H1 (cell line): ENCODE data around the gene CIRBP. TPM values are rescaled to one million over a fixed set of nuclear protein-coding genes. Genes with fewer than 3 reads are reported as not detected.

Source experiments
- CTCF ChIA-PET: fragments of 300-600 bp; sonication (Branson Sonifier 250); formaldehyde crosslinking; loops from one replicate; lab custom pipeline; 2021; ENCODE audit not compliant: partially characterized antibody; lab: Charles Lee
- POLR2A ChIA-PET: fragments of 300-600 bp; sonication (Branson Sonifier 250); formaldehyde crosslinking; loops from one replicate; lab custom pipeline; 2021; ENCODE audit warnings: inconsistent platforms; ENCODE audit not compliant: partially characterized antibody; lab: Charles Lee
- DNase-seq, 2 experiments: peaks; one replicate each; pipeline versions ENCODE4 v3.0.0 to v3.0.0-alpha.2; 2010 to 2022; ENCODE audit warnings: low spot score in 2 of 2, low read depth in 1 of 2, mixed read lengths in 1 of 2
- FAIRE-seq: peaks from 2 replicates; lab custom pipeline; 2011; peaks lifted over from hg19 to GRCh38; lab: Jason Lieb, UNC
- H2AFZ ChIP-seq: 2 replicates; pipeline ENCODE4 v1.8.1; 2012; ENCODE audit warnings: low read length, inconsistent platforms
- H2AK5ac ChIP-seq: 2 replicates; pipeline ENCODE4 v1.6.1; 2013; ENCODE audit warnings: low read depth, low read length
- H2BK120ac ChIP-seq: replicated peaks from 2 replicates; pipeline ENCODE3; 2013; ENCODE audit warnings: low read depth, low read length, inconsistent platforms
- H2BK12ac ChIP-seq: 2 replicates; pipeline ENCODE4 v1.6.1; 2013; ENCODE audit warnings: low read depth, low read length
- H2BK15ac ChIP-seq: 2 replicates; pipeline ENCODE4 v1.6.1; 2013; ENCODE audit warnings: low read length
- H2BK20ac ChIP-seq: 2 replicates; pipeline ENCODE4 v1.6.1; 2013; ENCODE audit warnings: low read length
- H2BK5ac ChIP-seq: 2 replicates; pipeline ENCODE4 v1.6.1; 2013; ENCODE audit warnings: low read depth, low read length
- H3K14ac ChIP-seq: 2 replicates; pipeline ENCODE4 v1.6.1; 2013; ENCODE audit warnings: inconsistent platforms; ENCODE audit not compliant: insufficient read length
- H3K18ac ChIP-seq: 2 replicates; pipeline ENCODE4 v1.6.1; 2013; ENCODE audit warnings: low read length; ENCODE audit errors: extremely low read depth
- H3K23ac ChIP-seq: 2 replicates; pipeline ENCODE4 v1.6.1; 2013; ENCODE audit warnings: inconsistent platforms; ENCODE audit not compliant: insufficient read length
- H3K23me2 ChIP-seq: 2 replicates; pipeline ENCODE4 v1.6.1; 2013; ENCODE audit warnings: low read depth, low read length
- H3K27ac ChIP-seq: 2 replicates; pipeline ENCODE4 v1.6.1; 2011; ENCODE audit warnings: low read depth, low read length, inconsistent platforms
- H3K27me3 ChIP-seq, 4 experiments: replicated peaks in 1 of 4; 1 replicate in 1 of 4; 2 replicates in 3 of 4; pipeline versions ENCODE4 v1.6.1 to v1.8.1; 2011 to 2013; ENCODE audit warnings: low read length in 3 of 4, mild to moderate bottlenecking in 3 of 4, inconsistent platforms in 2 of 4, mixed read lengths in 2 of 4, moderate library complexity in 1 of 4; ENCODE audit not compliant: control insufficient read depth in 3 of 4, insufficient read depth in 3 of 4; ENCODE audit errors: extremely low read depth in 1 of 4
- H3K36me3 ChIP-seq, 4 experiments: 2 replicates each; pipeline versions ENCODE4 v1.6.1 to v1.8.1; 2011 to 2013; ENCODE audit warnings: mild to moderate bottlenecking in 4 of 4, low read length in 3 of 4, moderate library complexity in 2 of 4, control low read depth in 1 of 4, inconsistent platforms in 1 of 4; ENCODE audit not compliant: insufficient read depth in 4 of 4, control insufficient read depth in 2 of 4
- H3K4ac ChIP-seq: replicated peaks from 2 replicates; pipeline ENCODE3; 2013; ENCODE audit warnings: low read length, low read depth, mixed read lengths, inconsistent platforms; ENCODE audit not compliant: insufficient read length
- H3K4me1 ChIP-seq, 4 experiments: replicated peaks in 1 of 4; 1 replicate in 1 of 4; 2 replicates in 3 of 4; pipeline versions ENCODE4 v1.6.1 to v1.8.1; 2011 to 2013; ENCODE audit warnings: low read length in 3 of 4, inconsistent platforms in 2 of 4, mixed read lengths in 1 of 4; ENCODE audit not compliant: insufficient read depth in 4 of 4, control insufficient read depth in 3 of 4
- H3K4me2 ChIP-seq, 2 experiments: 2 replicates each; pipeline versions ENCODE4 v1.6.1 to v1.8.1; 2011 to 2013; ENCODE audit warnings: low read depth in 2 of 2, low read length in 2 of 2, control low read depth in 1 of 2, inconsistent platforms in 1 of 2, mild to moderate bottlenecking in 1 of 2; ENCODE audit not compliant: insufficient read depth in 1 of 2
- H3K4me3 ChIP-seq, 4 experiments: fragments of 200-600, 300-600 bp in 1 of 4; sonication (generic), shearing (Covaris generic), sonication (Bioruptor Twin) in 1 of 4; 2 replicates each; pipeline versions ENCODE4 v1.5.1 to v1.8.1; 2011 to 2016; ENCODE audit warnings: low read length in 4 of 4, low read depth in 3 of 4, control low read depth in 2 of 4, inconsistent platforms in 2 of 4, mild to moderate bottlenecking in 2 of 4, mixed read lengths in 1 of 4, moderate library complexity in 1 of 4; ENCODE audit not compliant: insufficient read depth in 2 of 4; ENCODE audit errors: extremely low read depth in 1 of 4
- H3K56ac ChIP-seq: replicated peaks from 2 replicates; pipeline ENCODE3; 2013; ENCODE audit warnings: low read depth, mild to moderate bottlenecking, mixed read lengths, low read length, inconsistent platforms; ENCODE audit not compliant: insufficient read length
- H3K79me1 ChIP-seq: 2 replicates; pipeline ENCODE4 v1.6.1; 2013; ENCODE audit warnings: low read depth, low read length, control low read depth
- H3K79me2 ChIP-seq, 2 experiments: 2 replicates each; pipeline versions ENCODE4 v1.6.1 to v1.8.1; 2012 to 2013; ENCODE audit warnings: low read length in 2 of 2, mild to moderate bottlenecking in 2 of 2, inconsistent platforms in 1 of 2; ENCODE audit not compliant: insufficient read depth in 2 of 2, control insufficient read depth in 1 of 2
- H3K9ac ChIP-seq, 4 experiments: replicated peaks in 1 of 4; 1 replicate in 1 of 4; 2 replicates in 3 of 4; pipeline versions ENCODE4 v1.6.1 to v1.8.1; 2011 to 2013; ENCODE audit warnings: low read depth in 3 of 4, low read length in 3 of 4, control low read depth in 2 of 4, mild to moderate bottlenecking in 2 of 4, moderate library complexity in 2 of 4, inconsistent platforms in 1 of 4; ENCODE audit errors: extremely low read depth in 1 of 4
- H3K9me3 ChIP-seq, 2 experiments: 2 replicates each; pipeline versions ENCODE4 v1.6.1 to v1.8.1; 2012 to 2013; ENCODE audit warnings: mild to moderate bottlenecking in 2 of 2, moderate library complexity in 2 of 2, control low read depth in 1 of 2, inconsistent platforms in 1 of 2, low read depth in 1 of 2, low read length in 1 of 2, mixed read lengths in 1 of 2; ENCODE audit not compliant: insufficient read depth in 2 of 2
- H4K20me1 ChIP-seq, 2 experiments: replicated peaks in 1 of 2; 2 replicates each; pipeline versions ENCODE3 to v1.8.1; 2011 to 2013; ENCODE audit warnings: inconsistent platforms in 2 of 2, low read length in 2 of 2, mild to moderate bottlenecking in 1 of 2; ENCODE audit not compliant: insufficient read depth in 2 of 2, control insufficient read depth in 1 of 2
- H4K5ac ChIP-seq: 2 replicates; pipeline ENCODE4 v1.6.1; 2013; ENCODE audit warnings: low read length, low read depth, mixed read lengths, inconsistent platforms; ENCODE audit not compliant: insufficient read length
- H4K8ac ChIP-seq: 2 replicates; pipeline ENCODE4 v1.8.0; 2013; ENCODE audit warnings: mild to moderate bottlenecking, moderate library complexity, low read length, inconsistent platforms; ENCODE audit not compliant: insufficient read depth; ENCODE audit errors: extremely low read depth
- H4K91ac ChIP-seq: replicated peaks from 2 replicates; pipeline ENCODE3; 2013; ENCODE audit warnings: low read length, mixed read lengths, inconsistent platforms; ENCODE audit not compliant: insufficient read length
- EP300 ChIP-seq, 2 experiments: IDR thresholded peaks; 1 replicate in 1 of 2; 2 replicates in 1 of 2; pipeline ENCODE4 v1.6.1; 2011 to 2012; ENCODE audit warnings: low read depth in 2 of 2, low read length in 2 of 2, mild to moderate bottlenecking in 2 of 2, borderline replicate concordance in 1 of 2, inconsistent platforms in 1 of 2, moderate library complexity in 1 of 2
- FOSL1 ChIP-seq: IDR thresholded peaks from 2 replicates; pipeline ENCODE4 v1.6.1; 2011; ENCODE audit warnings: mild to moderate bottlenecking, low read depth, low read length, moderate library complexity; ENCODE audit not compliant: insufficient read depth
- JUND ChIP-seq: IDR thresholded peaks from 2 replicates; pipeline ENCODE4 v1.6.1; 2011; ENCODE audit warnings: mild to moderate bottlenecking, improper control_type of control experiment, low read length
- NRF1 ChIP-seq: IDR thresholded peaks from 2 replicates; pipeline ENCODE4 v1.6.1; 2011; ENCODE audit warnings: mild to moderate bottlenecking, low read depth, low read length, improper control_type of control experiment
- POLR2A ChIP-seq, 2 experiments: IDR thresholded peaks; 1 replicate in 1 of 2; 2 replicates in 1 of 2; pipeline ENCODE4 v1.6.1; 2011; ENCODE audit warnings: low read depth in 2 of 2, low read length in 2 of 2, mild to moderate bottlenecking in 2 of 2; ENCODE audit errors: control extremely low read depth in 1 of 2
- POLR2AphosphoS5 ChIP-seq: IDR thresholded peaks from 2 replicates; pipeline ENCODE4 v1.6.1; 2011; ENCODE audit warnings: low read depth, low read length
- RAD21 ChIP-seq, 2 experiments: IDR thresholded peaks in 1 of 2; conservative IDR thresholded peaks in 1 of 2; 2 replicates each; pipeline ENCODE4 v1.6.1; 2011; ENCODE audit warnings: low read depth in 2 of 2, low read length in 2 of 2, improper control_type of control experiment in 1 of 2, inconsistent platforms in 1 of 2, mild to moderate bottlenecking in 1 of 2, moderate library complexity in 1 of 2
- SIN3A ChIP-seq, 2 experiments: IDR thresholded peaks in 1 of 2; conservative IDR thresholded peaks in 1 of 2; 2 replicates each; pipeline ENCODE4 v1.6.1; 2011 to 2012; ENCODE audit warnings: low read length in 2 of 2, improper control_type of control experiment in 1 of 2, low read depth in 1 of 2, mild to moderate bottlenecking in 1 of 2
- SP1 ChIP-seq: IDR thresholded peaks from 2 replicates; pipeline ENCODE4 v1.6.1; 2011; ENCODE audit warnings: low read depth, low read length
- SP2 ChIP-seq: IDR thresholded peaks from 2 replicates; pipeline ENCODE4 v1.6.1; 2012; ENCODE audit warnings: mild to moderate bottlenecking, low read length, inconsistent platforms
- SRF ChIP-seq: IDR thresholded peaks from 2 replicates; pipeline ENCODE4 v1.6.1; 2011; ENCODE audit warnings: mild to moderate bottlenecking, low read depth, low read length, moderate library complexity
- TBP ChIP-seq: IDR thresholded peaks from 2 replicates; pipeline ENCODE4 v1.6.1; 2011; ENCODE audit warnings: low read depth, low read length, improper control_type of control experiment
- WGBS, 2 experiments: shearing (Covaris generic) in 1 of 2; methylation state at CpG; one replicate each; pipeline versions ENCODE4 v1.1.6 to v1.1.7; 2013 to 2015; ENCODE audit warnings: low lambda C conversion rate in 2 of 2, mixed read lengths in 2 of 2, inconsistent platforms in 1 of 2, low coverage in 1 of 2, missing lambda C conversion rate in 1 of 2; ENCODE audit not compliant: insufficient replicate concordance in 2 of 2, insufficient coverage in 1 of 2, insufficient read length in 1 of 2; ENCODE audit errors: extremely low coverage in 1 of 2, missing lambda C conversion rate in 1 of 2; 5-methylcytosine and 5-hydroxymethylcytosine counted together
- polyA plus RNA-seq, 7 experiments: library from polyadenylated mRNA; depleted of rRNA in 3 of 7; stranded (reverse) in 5 of 7; unstranded in 2 of 7; fragments of >200 nt in 5 of 7; fragments of 200-250 nt in 2 of 7; gene quantifications; 1 replicate in 5 of 7; 2 replicates in 1 of 7; 4 replicates in 1 of 7; pipeline versions ENCODE4 v1.2.1 to v1.2.3, GENCODE V29; 2011 to 2013; ENCODE audit warnings: missing spikeins in 2 of 7, mixed read lengths in 2 of 7
- total RNA-seq: library from RNA; stranded (reverse); fragmentation: NEBNext Ultra II Directional; extraction: Animal tissue kit (Norgen Biotek cat#: 25700); gene quantifications from 2 replicates; pipeline ENCODE4 v1.2.1, GENCODE V29; 2021

Gene CIRBP
- total and polyA plus RNA-seq, 2 of the 8 experiments (the other 6 are each of a cell fraction or from before 2014, with no cell fraction given), result 175 to 199 TPM

GRCh38 chr19:1249298-1249989, 19.7 kb upstream of the CIRBP start:
- Histone ChIP-seq H2AFZ (no peak overlapping the region), H3K14ac (no peak overlapping the region), H3K23ac (no peak overlapping the region), H3K23me2 (peaks cover 2% of the 10 kb centered on the region; the same call in 1 of the 2 replicates), H3K4me2 (peak overlapping the region; percentile 42 to 79; a peak in 3 of 4 replicates), H2BK120ac (no peak overlapping the region), H3K9ac (peak overlapping the region; percentile 52 to 98 (median 87)), H4K91ac (no peak overlapping the region), H2BK12ac (no peak overlapping the region), H3K56ac (no peak overlapping the region), H2BK5ac (no peak overlapping the region; the same call in 1 of the 2 replicates), H4K20me1 (peaks cover 9 to 14% of the 10 kb centered on the region in 2 experiments), H2BK15ac (no peak overlapping the region), H2AK5ac (no peak overlapping the region), H4K8ac (peak overlapping the region; percentile 98; the same call in 1 of the 2 replicates), H3K4me3 (peak overlapping the region; percentile 66 to 99 (median 83)), H3K9me3 (no peaks in the 10 kb centered on the region), H3K36me3 (peaks cover 10 to 35% (median 23%) of the 10 kb centered on the region in 4 experiments), H4K5ac (peak overlapping the region; percentile 77), H3K27me3 (no peaks in the 10 kb centered on the region), H3K27ac (peak overlapping the region; percentile 94; the same call in 1 of the 2 replicates), H3K79me2 (peaks cover 9 to 39% of the 10 kb centered on the region in 2 experiments), H2BK20ac (no peak overlapping the region), H3K4ac (no peak overlapping the region), H3K79me1 (peaks cover 8% of the 10 kb centered on the region; the same call in 1 of the 2 replicates), H3K18ac (no peak overlapping the region; the same call in 1 of the 2 replicates), H3K4me1 (peaks cover 0 to 29% (median 13%) of the 10 kb centered on the region in 4 experiments; a peak in 6 of 7 replicates)
- no peak for FAIRE-seq
- POLR2A ChIA-PET, result interaction anchor here (0.7 to 14.3 kb wide), 10 partner anchors 11 to 222 kb away, joined by 3 to 456 read pairs (median 4); partner anchors contain the start of genes CBARP, CIRBP, CNN2 and FAM174C
- CTCF ChIA-PET, result no interaction called here
- WGBS, 2 experiments, result 2% methylated on average over 29 of the region's 102 CpGs; no CpG with 5 or more reads in 1 of the 2 experiments
- DNase-seq, result peak in 1 of 2 experiments; percentile 89
- TF ChIP-seq TBP (peak; percentile 64), EP300 (IDR thresholded peaks at IDR 0.05; ENCODE audit: borderline replicate concordance in 1 of 2, low read depth in 2 of 2, low read length in 2 of 2) (no peak), SIN3A (conservative IDR thresholded peaks at IDR 0.05 in 1 of 2, IDR thresholded peaks at IDR 0.05 in 1 of 2; ENCODE audit: low read depth in 1 of 2, low read length in 2 of 2) (peak; percentile 48 to 87; a peak in 2 of 4 replicates), NRF1 (no peak), POLR2A (IDR thresholded peaks at IDR 0.05; ENCODE audit: control extremely low read depth in 1 of 2, low read depth in 2 of 2, low read length in 2 of 2) (peak; percentile 60 to 65), RAD21 (IDR thresholded peaks at IDR 0.05 in 1 of 2, conservative IDR thresholded peaks at IDR 0.05 in 1 of 2; ENCODE audit: low read depth in 2 of 2, low read length in 2 of 2) (no peak), SP1 (peak; percentile 56; the same call in 1 of the 2 replicates), POLR2AphosphoS5 (no peak; the same call in 1 of the 2 replicates), JUND (0 out of 2 replicates have a peak, but pooled peaks have one; percentile 6), SRF (no peak), FOSL1 (no peak), SP2 (no peak)
